ENCODE measurements around the gene CIDEA. TPM values are rescaled to one million over a fixed set of nuclear protein-coding genes. Genes with fewer than 3 reads are reported as not detected.

The CIDEA gene
- total RNA-seq, 1 experiment from 2014 or later, result not detected

DNA sequence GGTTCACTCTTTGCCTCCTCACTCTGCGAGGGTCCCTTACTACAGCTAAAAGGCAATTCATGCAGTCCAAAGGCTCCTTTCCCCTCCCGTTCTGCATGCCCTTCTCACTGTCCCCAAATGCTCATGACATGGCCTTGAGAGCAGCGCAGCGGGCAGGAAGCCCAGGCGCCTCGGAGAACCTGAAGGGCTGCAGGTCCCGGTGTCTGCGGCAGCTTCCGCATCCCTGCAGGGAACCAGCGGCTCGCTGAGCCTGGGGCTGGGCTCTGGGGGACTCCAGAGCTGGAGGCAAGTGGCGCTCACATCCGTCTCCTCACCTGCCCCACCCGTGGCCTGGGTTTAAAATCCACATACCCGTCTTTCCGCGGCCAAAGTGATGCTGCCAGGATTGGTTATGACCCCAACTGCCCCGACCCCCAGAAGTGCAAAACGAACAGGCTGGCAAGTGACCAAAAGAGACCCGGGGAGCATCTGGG lies 462 bp upstream of the CIDEA start:
- no peaks in the 10 kb centered on the region; a peak in 1 of 7 replicates for H3K36me3 Mint-ChIP-seq (ENCODE audit: insufficient read depth in 1 of 3, low read depth in 3 of 3)
- no peak overlapping the region for H4K5ac ChIP-seq (ENCODE audit: insufficient read length, low read depth, low read length)
- H4K8ac ChIP-seq (replicated peaks; ENCODE audit: insufficient read length, low read depth, low read length), result no peak overlapping the region
- H2BK5ac ChIP-seq (ENCODE audit: insufficient read length, low read length), result no peak overlapping the region
- no peak overlapping the region for H2BK12ac ChIP-seq (ENCODE audit: insufficient read length, low read depth, low read length)
- no peak overlapping the region for H2AFZ ChIP-seq (ENCODE audit: low read length)
- H3K9me3 Mint-ChIP-seq, result no peaks in the 10 kb centered on the region; a peak in 1 of 5 replicates
- peaks cover 13% of the 10 kb centered on the region for H3K23me2 ChIP-seq (ENCODE audit: insufficient read length, low read depth, low read length, poor library complexity, severe bottlenecking)
- no peak overlapping the region for H2BK20ac ChIP-seq (ENCODE audit: low read depth, low read length, poor library complexity, severe bottlenecking)
- H3K9ac ChIP-seq (ENCODE audit: extremely low read depth, insufficient read length, low read length), result no peak overlapping the region
- H3K4me1 Mint-ChIP-seq, result peaks cover 23 to 26% of the 10 kb centered on the region in 2 experiments
- peaks cover 88% of the 10 kb centered on the region for H3K27me3 Mint-ChIP-seq (ENCODE audit: low read depth)
- H3K4me2 ChIP-seq (ENCODE audit: insufficient read depth, insufficient read length, low read length), result peak overlapping the region; percentile 92
- H4K20me1 ChIP-seq (ENCODE audit: control insufficient read depth, insufficient read depth, insufficient read length), result no peaks in the 10 kb centered on the region
- H3K27ac Mint-ChIP-seq, result no peak overlapping the region
- H3K56ac ChIP-seq (ENCODE audit: insufficient read length, low read depth, low read length), result no peak overlapping the region
- H4K91ac ChIP-seq (ENCODE audit: insufficient read length, low read depth, low read length), result no peak overlapping the region
- no peak for TF ChIP-seq CTCF (conservative IDR thresholded peaks at IDR 0.05)
- H3K14ac ChIP-seq (ENCODE audit: insufficient read depth, low read length), result no peak overlapping the region
- H2AK5ac ChIP-seq (ENCODE audit: insufficient read length, low read length), result no peak overlapping the region
- H3K79me2 ChIP-seq (ENCODE audit: insufficient read depth, low read length), result no peaks in the 10 kb centered on the region
- H3K9me3 ChIP-seq (ENCODE audit: control insufficient read depth, low read depth, low read length), result no peaks in the 10 kb centered on the region
- WGBS (ENCODE audit: extremely low coverage, insufficient read length, low lambda C conversion rate), result no CpG with 5 or more reads among the region's 20 CpGs
- H3K79me1 ChIP-seq (ENCODE audit: insufficient read depth, low read depth, low read length, poor library complexity, severe bottlenecking), result no peaks in the 10 kb centered on the region
- peaks cover 36% of the 10 kb centered on the region for H3K27me3 ChIP-seq (ENCODE audit: insufficient read depth, low read length)
- H3K4me3 Mint-ChIP-seq, result peak overlapping the region; percentile 66 to 84
- no peak overlapping the region; the same call in 1 of the 2 replicates for H2BK15ac ChIP-seq (ENCODE audit: low read depth, low read length)
- H3K23ac ChIP-seq (ENCODE audit: insufficient read length, low read depth, low read length), result no peak overlapping the region
- no peak overlapping the region for H2BK120ac ChIP-seq (ENCODE audit: low read depth, low read length, poor library complexity, severe bottlenecking)
- peaks cover 6% of the 10 kb centered on the region; the same call in 1 of the 2 replicates for H3K4me1 ChIP-seq (ENCODE audit: insufficient read depth, low read length)
- DNase-seq, result no peak
- H3K27ac ChIP-seq (ENCODE audit: insufficient read length, low read depth, low read length), result no peak overlapping the region
- H3T11ph ChIP-seq (ENCODE audit: low read length), result no peak overlapping the region
- no peak overlapping the region for H3K18ac ChIP-seq (ENCODE audit: insufficient read length, low read depth, low read length)
- no peak overlapping the region for H3K4ac ChIP-seq (ENCODE audit: low read depth, low read length)
